ENCODE measurements around the gene SGCE.

The SGCE gene

GRCh38 chr7:94567396-94567795 is 88.5 kb downstream of the SGCE start:
- DNase-seq (ENCODE audit: low spot score) = no peak

GRCh38 chr7:94565247-94565894 is 90.6 kb downstream of the SGCE start:
- no peak for DNase-seq (ENCODE audit: low spot score)

- no peak for DNase-seq (ENCODE audit: low spot score)
These were observed 93.4 kb downstream of the SGCE start for GRCh38 chr7:94562525-94562924.

- DNase-seq (ENCODE audit: low spot score) = peak; percentile 27
These were observed 94.0 kb downstream of the SGCE start for GRCh38 chr7:94561841-94562514.

- no peak for DNase-seq (ENCODE audit: low spot score)
These were observed 96.0 kb downstream of the SGCE start for GRCh38 chr7:94559972-94560371.

- no peak for DNase-seq (ENCODE audit: low spot score)
These were observed 98.7 kb downstream of the SGCE start for GRCh38 chr7:94557215-94557614.

- DNase-seq (ENCODE audit: low spot score) = no peak
These were observed 99.9 kb downstream of the SGCE start for GRCh38 chr7:94556028-94556427.

GRCh38 chr7:94547126-94547525 is 108.8 kb downstream of the SGCE start:
- no peak for DNase-seq (ENCODE audit: low spot score)

- DNase-seq (ENCODE audit: low spot score) = no peak
These were observed 115.5 kb downstream of the SGCE start for GRCh38 chr7:94540428-94540827.

Data from COLO829 (cell line).